Activated B cell treated with CpG ODN at 0.5 μM for 24 hours (primary cell): ENCODE measurements around the gene ARHGAP32. TPM values are rescaled to one million over a fixed set of nuclear protein-coding genes. Genes with fewer than 3 reads are reported as not detected.

Source experiments
- ATAC-seq: fragments of 200-7000 bp; cut with Tn5 transposase; one replicate; pipeline ENCODE4 v1.10.0; 2021; ENCODE audit warnings: low read depth, mild to moderate bottlenecking, moderate library complexity
- CTCF ChIA-PET: fragments of 350-600 bp; sonication (Branson Sonifier 250); formaldehyde crosslinking; loops from one replicate; lab custom pipeline; 2021; ENCODE audit warnings: antibody characterized with exemption; lab: Charles Lee
- POLR2A ChIA-PET: fragments of 350-600 bp; sonication (Branson Sonifier 250); formaldehyde crosslinking; loops from one replicate; lab custom pipeline; 2021; ENCODE audit warnings: antibody characterized with exemption; lab: Charles Lee
- DNase-seq: peaks from one replicate; pipeline ENCODE4 v3.0.0; 2022
- H3K27ac Mint-ChIP-seq: one replicate; pipeline ENCODE4 v1.8.0; 2020; ENCODE audit warnings: mixed read lengths
- H3K27me3 Mint-ChIP-seq: one replicate; pipeline ENCODE4 v1.8.0; 2021; ENCODE audit warnings: mixed read lengths
- H3K36me3 Mint-ChIP-seq: one replicate; pipeline ENCODE4 v1.8.0; 2021; ENCODE audit warnings: low read depth, mixed read lengths
- H3K4me1 Mint-ChIP-seq: one replicate; pipeline ENCODE4 v1.8.0; 2021; ENCODE audit warnings: mixed read lengths
- H3K4me3 Mint-ChIP-seq: one replicate; pipeline ENCODE4 v1.8.0; 2020; ENCODE audit warnings: mild to moderate bottlenecking, mixed read lengths
- H3K9me3 Mint-ChIP-seq: one replicate; pipeline ENCODE4 v1.8.0; 2020; ENCODE audit warnings: mixed read lengths
- intact Hi-C: fragments of 100-400 bp; cut with micrococcal nuclease; formaldehyde crosslinking; loops from one replicate; pipeline ENCODE4 v1.15.1; 2024
- total RNA-seq: library from RNA; stranded (reverse); gene quantifications from 2 replicates; pipeline ENCODE4 v1.2.3, GENCODE V29; 2022
- TF ChIP-seq, protein P1 (sequence below): fragments of 200-600 bp; IDR thresholded peaks from one replicate; pipeline ENCODE4 v1.8.0; 2022; ENCODE audit warnings: antibody characterized with exemption, mild to moderate bottlenecking

The ARHGAP32 gene
- total RNA-seq, 1 donor from 2014 or later: 6.0 TPM

GRCh38 chr11:129213261-129213660, 21.1 kb upstream of the ARHGAP32 start:
- peaks cover 1% of the 10 kb centered on the region for H3K4me1 Mint-ChIP-seq
- TF ChIP-seq, protein P1, sequence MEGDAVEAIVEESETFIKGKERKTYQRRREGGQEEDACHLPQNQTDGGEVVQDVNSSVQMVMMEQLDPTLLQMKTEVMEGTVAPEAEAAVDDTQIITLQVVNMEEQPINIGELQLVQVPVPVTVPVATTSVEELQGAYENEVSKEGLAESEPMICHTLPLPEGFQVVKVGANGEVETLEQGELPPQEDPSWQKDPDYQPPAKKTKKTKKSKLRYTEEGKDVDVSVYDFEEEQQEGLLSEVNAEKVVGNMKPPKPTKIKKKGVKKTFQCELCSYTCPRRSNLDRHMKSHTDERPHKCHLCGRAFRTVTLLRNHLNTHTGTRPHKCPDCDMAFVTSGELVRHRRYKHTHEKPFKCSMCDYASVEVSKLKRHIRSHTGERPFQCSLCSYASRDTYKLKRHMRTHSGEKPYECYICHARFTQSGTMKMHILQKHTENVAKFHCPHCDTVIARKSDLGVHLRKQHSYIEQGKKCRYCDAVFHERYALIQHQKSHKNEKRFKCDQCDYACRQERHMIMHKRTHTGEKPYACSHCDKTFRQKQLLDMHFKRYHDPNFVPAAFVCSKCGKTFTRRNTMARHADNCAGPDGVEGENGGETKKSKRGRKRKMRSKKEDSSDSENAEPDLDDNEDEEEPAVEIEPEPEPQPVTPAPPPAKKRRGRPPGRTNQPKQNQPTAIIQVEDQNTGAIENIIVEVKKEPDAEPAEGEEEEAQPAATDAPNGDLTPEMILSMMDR: no peak
- ChIA-PET POLR2A (no interaction called here), CTCF (no interaction called here)
- H3K4me3 Mint-ChIP-seq: no peak overlapping the region
- DNase-seq: no peak
- peaks cover 2% of the 10 kb centered on the region for H3K9me3 Mint-ChIP-seq
- H3K36me3 Mint-ChIP-seq: no peaks in the 10 kb centered on the region
- intact Hi-C loops: no loop called here
- H3K27ac Mint-ChIP-seq: no peak overlapping the region
- H3K27me3 Mint-ChIP-seq: no peaks in the 10 kb centered on the region
- ATAC-seq: no peak

GRCh38 chr11:129211397-129211796, 19.3 kb upstream of the ARHGAP32 start:
- Mint-ChIP-seq H3K4me3 (no peak overlapping the region), H3K27me3 (no peaks in the 10 kb centered on the region), H3K4me1 (peaks cover 1% of the 10 kb centered on the region), H3K27ac (no peak overlapping the region), H3K36me3 (no peaks in the 10 kb centered on the region), H3K9me3 (peaks cover 2% of the 10 kb centered on the region)
- TF ChIP-seq, protein P1: no peak
- no peak for DNase-seq
- ChIA-PET POLR2A (no interaction called here), CTCF (no interaction called here)
- intact Hi-C loops: no loop called here
- no peak for ATAC-seq

- ChIA-PET CTCF (no interaction called here), POLR2A (no interaction called here)
- no peak overlapping the region for H3K27ac Mint-ChIP-seq
- ATAC-seq (no peak), DNase-seq (no peak)
- H3K36me3 Mint-ChIP-seq: no peaks in the 10 kb centered on the region
- no peak overlapping the region for H3K4me3 Mint-ChIP-seq
- peaks cover 1% of the 10 kb centered on the region for H3K4me1 Mint-ChIP-seq
- no peaks in the 10 kb centered on the region for H3K27me3 Mint-ChIP-seq
- H3K9me3 Mint-ChIP-seq: peaks cover 2% of the 10 kb centered on the region
- intact Hi-C loops: no loop called here
- TF ChIP-seq, protein P1: no peak
These were observed 18.7 kb upstream of the ARHGAP32 start for GRCh38 chr11:129210831-129211181.

DNA sequence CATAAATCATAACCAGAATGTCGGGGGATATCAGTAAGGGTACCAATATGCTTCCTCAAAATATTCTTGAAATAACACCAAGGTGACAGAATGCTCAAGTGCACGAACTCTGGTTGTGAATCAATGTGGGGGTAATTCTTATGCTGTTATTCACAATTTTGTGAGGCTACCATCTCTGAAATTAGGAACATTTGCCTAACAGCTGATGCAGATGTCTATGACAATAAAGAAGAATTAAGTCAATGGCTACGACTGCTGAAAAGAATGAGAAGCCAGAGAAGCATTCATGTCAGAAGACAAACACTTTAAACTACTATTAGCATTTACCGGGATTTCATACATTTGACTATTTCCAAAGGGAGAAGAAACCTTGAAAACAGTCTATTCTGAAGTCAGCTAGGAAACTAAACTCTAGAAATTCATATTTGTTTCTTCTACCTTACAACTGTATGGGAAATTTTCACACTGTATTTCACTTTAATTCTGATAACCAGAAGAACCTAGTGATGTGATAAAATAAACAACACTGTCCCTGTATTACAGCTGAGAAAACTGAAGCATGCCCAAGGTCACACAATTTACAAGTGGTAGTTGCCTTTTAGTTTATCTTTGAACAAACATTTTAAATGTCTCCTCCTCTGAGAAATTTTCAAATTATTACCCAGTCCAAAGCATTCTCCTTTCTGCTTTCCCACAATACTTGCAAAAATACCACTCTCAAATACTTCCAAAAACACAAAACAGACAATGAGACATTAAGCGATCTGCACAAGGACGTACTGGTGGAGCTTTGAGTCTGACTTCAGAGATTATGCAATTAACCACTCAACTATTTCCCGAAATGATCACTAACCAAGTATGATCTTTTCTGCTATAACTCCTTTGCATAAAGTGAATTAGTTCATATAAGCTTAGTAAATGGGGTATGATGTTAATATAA, 18.0 kb upstream of the ARHGAP32 start:
- no peak overlapping the region for H3K27ac Mint-ChIP-seq
- TF ChIP-seq, protein P1: no peak

DNA sequence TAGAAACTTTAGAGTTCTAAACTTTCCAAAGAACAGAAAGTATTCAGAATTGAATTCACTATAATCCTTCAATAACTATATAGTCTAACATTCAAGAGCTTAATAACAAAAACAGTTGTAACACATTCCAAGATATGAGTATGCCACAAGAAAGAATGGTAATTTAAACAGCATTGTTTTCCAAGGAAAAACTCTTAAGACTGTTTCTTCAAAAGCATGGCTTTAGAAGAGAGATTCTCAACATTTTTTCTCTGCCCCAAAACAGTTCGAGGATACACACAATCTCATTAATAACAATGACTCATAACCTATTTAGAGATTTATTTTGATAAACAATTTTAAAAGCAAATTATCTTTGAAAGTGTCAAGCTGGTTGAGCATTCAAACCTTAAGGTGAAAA, 16.7 kb upstream of the ARHGAP32 start:
- Mint-ChIP-seq H3K9me3 (no peaks in the 10 kb centered on the region), H3K4me1 (peaks cover 1% of the 10 kb centered on the region), H3K4me3 (no peak overlapping the region), H3K27me3 (no peaks in the 10 kb centered on the region), H3K27ac (no peak overlapping the region), H3K36me3 (no peaks in the 10 kb centered on the region)
- no peak for DNase-seq
- TF ChIP-seq, protein P1: no peak
- ChIA-PET POLR2A (interaction anchor here (0.7 kb wide), 1 partner anchor 94 kb away, joined by 3 read pairs; no protein-coding TSS in a partner anchor), CTCF (no interaction called here)
- intact Hi-C loops: no loop called here
- no peak for ATAC-seq

More for the DNA sequence above, 18.0 kb upstream of the ARHGAP32 start:
- POLR2A ChIA-PET: no interaction called here
- Mint-ChIP-seq H3K4me3 (no peak overlapping the region), H3K4me1 (peaks cover 1% of the 10 kb centered on the region), H3K9me3 (peaks cover 2% of the 10 kb centered on the region), H3K36me3 (no peaks in the 10 kb centered on the region), H3K27me3 (no peaks in the 10 kb centered on the region)
- no peak for DNase-seq
- intact Hi-C loops: no loop called here
- no peak for ATAC-seq
- CTCF ChIA-PET: no interaction called here
